Fibroblast of skin of right quadriceps (primary cell): Measurements from ENCODE around the gene ACOXL.
"Not testable (repeated sequence)": the region's sequence is repeated elsewhere in the genome, so short reads cannot be mapped to it uniquely, and the experiment has no call there.

Source experiments
- DNase-seq: peaks from one replicate; pipeline ENCODE4 v3.0.0-alpha.2; 2013

Gene ACOXL

DNA sequence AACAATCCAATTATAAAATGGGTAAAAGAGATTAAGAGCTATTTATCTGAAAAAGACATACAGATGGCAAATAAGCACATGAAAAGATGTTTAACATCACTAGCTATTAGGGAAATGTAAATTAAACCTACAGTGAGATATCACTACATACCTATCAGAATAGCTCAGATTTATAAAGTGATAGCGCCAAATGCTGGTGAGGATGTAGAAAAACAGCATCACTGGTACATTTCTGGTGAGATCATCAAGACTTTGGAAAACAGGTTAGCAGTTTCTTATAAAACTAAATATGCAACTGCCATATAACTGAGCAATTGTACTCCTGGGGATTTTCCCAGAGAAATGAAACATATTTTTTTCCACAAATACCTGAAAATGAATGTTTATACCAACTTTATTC, 100.4 kb downstream of the ACOXL start:
- DNase-seq: no peak

DNA sequence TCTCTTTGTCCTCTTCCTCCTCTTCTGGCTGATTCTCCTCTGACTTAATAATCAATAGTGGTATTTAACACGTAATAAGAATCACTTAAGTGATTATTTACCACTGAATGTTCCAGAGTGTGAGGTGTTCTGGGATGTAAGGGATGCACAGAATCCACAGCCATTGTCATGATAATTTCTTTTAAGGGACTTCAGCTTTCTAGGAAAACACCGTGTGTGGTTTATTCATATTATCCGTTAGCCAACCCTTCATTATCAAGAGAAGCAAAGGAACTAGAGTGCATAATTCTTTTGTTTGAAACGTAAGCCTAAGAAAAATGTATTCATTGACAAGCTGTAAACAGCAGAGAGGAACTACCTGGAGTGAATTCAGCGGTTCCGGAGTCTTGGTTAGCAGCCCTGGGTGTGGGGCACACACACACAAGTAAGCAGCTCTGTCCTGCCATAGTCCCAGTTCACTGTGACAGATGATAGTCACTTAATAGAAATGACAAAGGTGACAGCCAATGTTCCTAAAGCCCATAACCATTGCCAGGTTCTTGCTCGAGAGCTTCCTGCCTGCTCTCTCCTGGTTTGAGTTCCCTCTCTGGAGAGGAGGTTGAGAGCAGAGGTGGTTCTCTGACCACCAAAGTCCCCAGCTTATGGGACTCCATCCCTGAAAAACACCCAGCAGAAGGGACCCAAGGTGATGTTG, 101.9 kb downstream of the ACOXL start:
- DNase-seq: no peak

DNA sequence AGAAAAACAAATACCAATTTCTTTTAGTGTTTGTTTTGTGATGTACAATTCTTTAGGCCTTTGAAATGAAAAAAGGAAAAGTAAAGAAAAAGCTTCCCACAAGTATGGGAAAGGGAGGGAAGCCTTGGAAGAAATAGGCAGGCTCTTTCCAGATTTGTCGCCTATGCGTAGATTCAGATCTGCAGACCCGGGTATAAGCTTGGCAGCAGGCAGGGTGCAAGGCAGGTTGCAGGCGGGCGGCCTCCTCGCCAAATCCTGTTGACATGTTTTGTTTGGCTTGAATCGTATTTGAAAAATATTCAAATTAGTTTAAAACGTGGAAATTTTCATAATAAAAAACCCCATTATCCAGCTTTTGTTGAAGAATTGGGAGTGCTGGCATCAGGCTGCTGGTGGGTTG, 104.3 kb downstream of the ACOXL start:
- DNase-seq: no peak

DNA sequence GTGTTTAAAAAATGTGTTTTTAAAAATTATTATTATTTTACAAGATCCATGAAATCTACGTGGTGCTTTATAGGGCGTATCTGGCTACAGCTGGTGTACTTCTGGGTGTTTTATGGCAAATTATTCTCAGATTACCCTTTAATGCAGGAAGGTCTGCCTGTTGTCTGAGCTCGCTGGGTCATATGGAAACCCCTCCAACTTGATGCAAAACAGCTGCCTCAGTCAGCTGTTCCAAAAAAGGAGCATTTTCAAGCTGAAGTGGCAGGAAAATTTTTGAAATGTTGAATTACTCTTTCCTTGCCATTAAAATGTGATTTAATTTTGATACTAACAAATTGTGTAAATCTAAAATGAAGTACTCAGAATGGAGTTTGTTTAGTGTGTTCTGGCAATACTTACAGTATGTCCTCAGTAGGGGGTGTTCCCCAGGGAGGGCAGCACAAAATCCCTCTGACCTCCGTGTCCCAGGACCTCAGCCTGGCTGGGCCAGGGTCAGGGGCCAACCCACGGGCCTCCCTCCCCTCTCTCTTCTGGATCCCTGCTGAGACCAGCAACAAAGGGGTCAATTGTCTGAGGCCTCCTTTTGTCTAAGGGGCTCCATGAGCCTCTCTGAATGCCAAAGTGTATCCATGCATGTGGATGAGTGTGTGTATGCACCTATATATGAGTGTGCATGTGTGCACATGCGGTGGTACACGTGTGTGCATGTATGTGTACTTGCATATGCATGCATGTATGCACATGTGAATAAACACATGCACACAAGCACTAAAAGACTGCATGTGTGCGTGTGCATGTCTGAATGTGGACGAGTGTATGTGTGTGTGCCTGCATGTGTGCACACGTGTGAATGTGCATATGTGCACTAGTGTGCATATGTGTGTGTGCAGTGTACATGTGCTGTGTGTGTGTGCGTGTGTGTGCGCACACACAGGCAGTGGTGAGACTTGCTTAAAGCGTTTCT, 105.4 kb downstream of the ACOXL start:
- DNase-seq: no peak

DNA sequence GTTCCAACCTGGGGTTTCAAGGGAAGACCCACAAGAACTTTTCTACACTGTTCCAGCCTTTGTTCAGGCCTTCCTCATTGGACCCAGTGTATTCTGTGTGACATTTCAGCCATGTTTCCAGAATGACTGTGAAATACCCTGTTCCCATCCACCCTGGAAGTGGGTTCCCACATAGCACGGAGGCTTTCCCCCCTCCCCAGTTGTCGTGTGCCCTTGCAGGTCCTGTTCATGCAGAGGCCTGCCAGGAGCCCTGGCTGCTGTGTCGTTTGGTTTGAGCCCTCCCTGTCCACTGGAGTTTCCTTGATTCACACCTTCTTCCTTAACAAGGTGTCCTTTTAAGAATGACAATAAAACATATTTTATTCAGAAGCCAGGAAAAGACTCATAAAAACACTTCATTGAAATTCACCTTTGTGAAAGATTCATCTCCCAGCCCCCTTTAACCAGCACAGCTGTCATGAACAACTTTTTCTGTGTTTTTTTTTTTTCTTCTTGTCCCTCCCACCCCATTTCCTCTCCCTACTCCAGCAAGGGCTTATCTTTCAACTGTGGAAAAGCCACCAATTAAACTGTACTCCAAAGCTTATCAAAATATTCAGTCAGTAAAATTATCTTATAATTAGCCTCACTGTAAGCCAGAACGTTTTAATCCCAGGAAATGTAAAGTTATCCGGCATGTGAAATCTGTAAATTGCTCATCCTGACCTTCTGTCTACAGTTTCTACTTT, 106.4 kb downstream of the ACOXL start:
- no peak for DNase-seq

DNA sequence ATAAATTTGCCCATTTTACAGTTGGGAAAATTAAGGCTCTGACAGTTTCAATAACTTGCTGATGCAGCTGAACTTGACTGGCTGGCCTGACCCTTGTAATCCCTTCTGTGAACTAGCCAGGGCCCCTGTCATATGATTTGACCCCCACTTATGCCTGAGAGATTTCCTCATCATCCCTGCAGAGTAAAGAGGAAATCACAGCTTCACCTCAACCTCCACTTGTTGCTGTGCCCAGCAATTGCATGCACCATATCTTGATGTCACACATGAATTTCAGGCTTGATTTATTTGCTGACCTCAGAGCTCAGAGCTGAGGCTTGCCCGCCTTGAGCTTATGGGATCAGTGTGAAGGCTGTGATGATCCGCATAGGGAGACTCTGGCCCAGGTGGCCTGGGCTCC, 108.1 kb downstream of the ACOXL start:
- DNase-seq: no peak

DNA sequence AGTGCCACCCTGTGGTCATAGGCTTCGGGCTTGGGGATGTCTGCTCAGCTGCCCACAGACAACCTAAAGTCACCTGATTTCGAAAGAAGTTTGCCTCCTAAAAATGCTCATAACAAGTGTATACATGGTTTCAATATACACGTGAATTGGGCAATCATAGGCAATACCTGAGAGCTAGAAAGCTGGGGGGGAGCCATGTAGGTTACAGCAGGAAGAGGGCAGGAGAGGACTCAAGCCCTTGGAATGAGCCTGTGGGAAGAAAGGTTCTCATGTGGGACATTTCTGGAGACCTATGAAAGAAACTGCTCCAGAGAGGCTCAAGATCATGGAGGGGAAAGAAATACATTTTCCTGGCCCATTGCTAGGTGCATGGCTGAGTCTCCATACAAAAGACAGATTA, 109.7 kb downstream of the ACOXL start:
- DNase-seq: no peak

DNA sequence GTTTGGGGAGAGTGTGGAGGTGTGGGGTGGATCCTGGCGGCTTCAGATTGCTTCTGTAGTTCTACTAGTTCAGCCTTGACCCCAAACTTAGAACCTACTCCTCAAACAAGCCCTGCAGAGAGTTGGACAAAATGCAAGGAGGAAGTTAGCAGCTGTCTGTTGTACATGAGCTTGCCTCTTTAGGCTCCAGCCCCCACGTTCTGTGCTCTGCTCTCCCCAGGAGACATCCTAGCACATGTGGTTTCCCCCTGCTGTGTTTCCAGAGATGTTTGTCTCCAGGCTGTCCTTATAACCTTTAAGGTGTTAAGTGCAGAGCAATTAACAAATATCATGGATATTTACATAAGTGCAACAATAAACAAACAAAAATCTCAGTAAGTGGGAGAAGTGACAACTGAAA, 111.1 kb downstream of the ACOXL start:
- DNase-seq: no peak

DNA sequence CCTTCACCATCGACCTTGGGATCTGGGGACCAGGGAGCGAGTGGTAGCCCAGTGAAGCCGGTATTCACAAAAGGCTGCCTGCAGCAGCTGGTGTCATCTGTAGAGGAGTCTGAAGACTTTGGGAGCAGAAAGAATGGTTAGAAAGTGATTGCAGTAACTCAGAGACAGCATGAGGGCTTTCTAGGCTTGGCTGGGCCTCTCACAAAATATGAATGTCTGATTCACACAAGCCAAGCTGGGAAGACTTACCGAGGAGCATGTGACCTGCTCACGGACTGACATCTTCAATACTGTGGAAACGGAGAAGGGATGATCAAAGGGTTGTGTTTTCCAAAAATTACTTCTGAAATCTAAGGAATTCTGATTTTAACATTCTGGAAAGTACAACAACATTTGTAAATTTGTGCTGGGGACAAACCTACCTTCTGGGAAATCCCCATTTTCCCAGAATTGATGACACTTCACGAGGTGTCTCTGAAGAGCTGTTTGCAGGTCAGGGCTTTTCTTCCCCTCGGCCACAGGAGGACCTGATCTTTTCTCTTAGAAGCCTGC, 111.7 kb downstream of the ACOXL start:
- no peak for DNase-seq

DNA sequence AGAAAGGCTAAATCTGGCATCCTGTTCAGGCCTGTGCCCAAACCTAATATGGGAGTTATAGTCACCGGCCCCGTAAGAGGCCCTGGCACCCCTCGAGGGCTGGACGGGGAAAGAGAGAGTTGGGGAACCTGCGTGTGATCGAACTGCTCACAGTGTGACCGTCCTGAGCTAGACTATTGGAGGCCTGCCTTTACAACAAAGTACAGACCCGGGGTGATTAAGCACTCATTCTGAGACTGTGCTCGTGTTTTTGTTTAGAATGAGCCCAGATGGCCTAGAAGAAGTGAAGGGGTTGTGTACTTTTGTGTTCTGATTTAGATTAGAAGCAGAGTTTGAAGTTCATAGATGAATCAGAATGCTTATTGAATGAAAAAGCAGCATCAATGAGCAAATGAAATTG, 115.3 kb downstream of the ACOXL start:
- no peak for DNase-seq

DNA sequence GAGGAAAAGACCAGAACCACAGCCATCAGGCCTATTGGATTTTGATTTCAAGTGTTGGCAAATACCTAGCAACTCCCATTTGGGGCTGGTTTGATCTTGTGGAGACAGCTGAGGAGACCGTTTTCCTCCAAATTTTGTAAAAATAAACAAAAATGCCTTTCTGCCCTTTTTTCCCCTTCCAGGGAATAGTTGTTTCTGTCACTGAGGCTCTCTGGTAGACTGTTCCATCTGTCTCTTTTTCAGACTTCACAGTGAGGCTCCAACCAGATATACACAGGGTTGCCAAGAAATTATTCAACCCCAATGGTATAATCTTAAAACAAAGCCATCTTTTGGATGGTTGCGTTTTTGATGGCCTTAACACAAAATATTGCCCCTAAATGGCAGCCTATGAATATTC, 115.7 kb downstream of the ACOXL start:
- DNase-seq: no peak

DNA sequence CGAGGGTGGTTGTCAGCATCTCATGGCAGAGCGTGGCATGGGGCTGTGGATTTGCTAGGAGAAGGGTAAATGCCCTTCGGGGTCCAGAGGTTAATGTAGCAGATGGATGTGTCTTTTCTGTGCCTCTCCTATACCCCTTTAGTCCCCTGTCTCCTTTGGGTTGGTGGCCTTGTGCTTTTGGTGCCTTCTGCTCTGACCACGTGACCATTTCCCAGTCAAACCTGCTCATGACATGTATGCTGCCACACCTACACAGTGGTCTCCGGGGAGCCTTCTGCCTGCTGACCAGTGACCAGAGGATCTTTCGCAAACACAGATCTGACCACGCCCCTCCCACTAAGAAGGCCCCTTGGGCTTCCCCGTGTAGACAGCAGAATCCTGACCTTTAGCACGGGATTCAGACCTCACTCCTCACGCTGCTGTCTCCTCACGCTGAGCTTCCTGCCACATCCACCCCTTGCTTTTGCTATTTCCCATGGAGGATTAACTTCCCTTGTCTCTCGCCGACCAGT, 116.2 kb downstream of the ACOXL start:
- no peak for DNase-seq

DNA sequence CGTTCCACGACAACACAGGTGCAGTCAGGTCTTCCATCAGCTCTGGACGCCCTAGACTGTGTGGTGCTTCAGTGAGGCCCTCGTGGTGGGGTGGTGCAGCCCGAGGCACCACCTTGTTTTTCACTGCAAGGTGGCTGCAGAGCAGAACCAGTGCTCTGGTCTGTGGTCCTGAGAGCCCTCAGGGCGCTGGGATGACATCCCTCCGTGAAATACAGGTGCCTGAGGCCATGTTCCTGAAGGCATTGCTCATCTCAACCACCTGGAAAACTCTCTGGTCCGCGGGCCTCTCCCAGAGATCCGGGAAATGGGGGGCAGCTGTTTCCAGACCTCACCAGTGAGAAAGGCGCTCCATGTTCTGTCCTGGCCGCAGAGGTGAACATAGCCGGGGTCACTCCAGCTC, 119.2 kb downstream of the ACOXL start:
- no peak for DNase-seq

DNA sequence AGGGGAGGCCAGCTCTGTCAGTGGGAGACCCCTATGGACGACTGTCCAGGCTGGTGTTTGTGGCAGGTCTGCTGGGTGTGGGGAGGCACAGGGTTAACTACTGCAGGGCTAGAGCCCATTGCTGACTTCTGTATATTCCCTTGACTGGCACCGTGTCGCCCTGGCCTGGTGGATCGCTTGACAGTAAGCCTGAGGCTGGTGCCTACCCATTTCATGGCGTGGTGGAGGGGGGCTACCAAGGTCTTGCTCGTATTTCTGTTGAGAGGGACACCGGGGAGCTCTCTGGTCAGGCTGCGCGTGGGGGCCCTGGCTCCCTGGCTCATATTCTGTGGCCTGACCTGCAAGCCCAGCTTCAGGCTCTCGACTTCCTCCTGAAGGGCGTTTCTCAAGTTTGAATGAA, 119.7 kb downstream of the ACOXL start:
- no peak for DNase-seq

DNA sequence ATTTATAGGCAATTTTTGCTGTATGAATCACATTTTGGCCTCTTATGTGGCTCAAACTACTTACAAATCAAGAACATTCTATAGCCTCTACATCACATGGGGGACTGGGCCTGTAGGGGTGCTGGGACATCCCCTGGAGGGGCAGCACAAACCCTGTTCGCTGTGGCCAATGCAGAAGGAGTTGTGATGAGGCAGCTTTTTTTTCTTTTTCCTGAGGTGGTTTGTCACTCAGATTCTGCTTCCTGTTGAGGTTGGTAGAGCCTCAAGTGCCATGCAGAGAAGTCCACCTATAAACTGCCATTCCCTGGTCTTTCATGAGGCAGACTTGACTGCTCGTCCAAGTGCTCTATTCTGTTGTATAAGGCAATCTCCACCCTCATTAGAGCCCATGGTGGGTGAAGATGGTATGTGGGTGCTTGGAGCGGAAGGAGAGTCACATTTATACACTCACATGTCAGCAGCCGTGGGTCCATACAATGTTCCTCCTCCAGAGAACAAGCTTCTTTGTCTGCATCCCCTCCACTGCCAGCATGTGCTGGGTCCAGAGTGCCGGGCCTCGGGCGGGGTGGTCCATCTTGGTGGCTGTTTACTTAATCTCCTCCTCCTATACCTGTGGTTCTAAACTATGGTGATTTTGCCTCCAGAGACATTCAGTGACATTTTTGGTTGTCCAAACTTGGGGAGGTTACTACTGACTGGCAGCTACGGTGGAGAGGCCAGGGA, 120.3 kb downstream of the ACOXL start:
- no peak for DNase-seq

DNA sequence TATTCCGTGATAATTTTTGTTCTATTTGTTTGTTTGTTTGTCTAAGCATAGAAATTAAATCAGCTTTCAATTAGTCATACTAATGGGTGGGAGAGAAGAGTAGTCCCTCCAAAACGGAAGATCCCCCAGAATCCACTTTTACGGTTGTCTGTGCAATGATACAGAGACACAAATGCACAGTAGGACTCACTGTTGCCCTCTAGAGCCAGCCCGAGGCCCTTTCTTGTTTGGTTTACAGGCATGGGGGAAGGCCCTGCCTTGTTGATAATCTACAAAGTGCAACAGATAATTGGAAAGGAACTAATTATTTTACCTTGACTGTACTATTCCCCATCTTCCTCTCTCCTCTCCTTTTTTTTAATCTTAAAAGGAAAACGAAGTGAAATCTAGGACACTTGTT, 121.1 kb downstream of the ACOXL start:
- DNase-seq: no peak

DNA sequence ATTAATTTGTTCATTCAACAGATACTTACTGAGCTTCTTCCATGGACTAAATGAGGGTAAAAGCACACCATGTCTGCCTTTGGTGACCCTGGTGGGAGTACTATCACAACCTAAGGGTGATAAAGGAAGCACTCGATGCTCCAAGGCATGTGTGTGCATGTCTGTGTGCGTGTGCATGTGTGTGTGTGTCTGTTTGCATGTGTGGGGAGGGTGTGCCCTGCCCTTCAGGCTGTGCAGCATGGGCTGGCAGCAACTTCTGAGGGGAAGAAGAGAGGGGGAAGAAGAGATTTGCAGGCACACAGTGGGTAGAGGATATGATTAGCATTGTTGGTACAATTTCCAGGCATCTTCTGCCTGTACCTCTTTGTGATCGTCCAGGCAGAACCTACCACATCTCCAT, 121.6 kb downstream of the ACOXL start:
- DNase-seq: no peak

DNA sequence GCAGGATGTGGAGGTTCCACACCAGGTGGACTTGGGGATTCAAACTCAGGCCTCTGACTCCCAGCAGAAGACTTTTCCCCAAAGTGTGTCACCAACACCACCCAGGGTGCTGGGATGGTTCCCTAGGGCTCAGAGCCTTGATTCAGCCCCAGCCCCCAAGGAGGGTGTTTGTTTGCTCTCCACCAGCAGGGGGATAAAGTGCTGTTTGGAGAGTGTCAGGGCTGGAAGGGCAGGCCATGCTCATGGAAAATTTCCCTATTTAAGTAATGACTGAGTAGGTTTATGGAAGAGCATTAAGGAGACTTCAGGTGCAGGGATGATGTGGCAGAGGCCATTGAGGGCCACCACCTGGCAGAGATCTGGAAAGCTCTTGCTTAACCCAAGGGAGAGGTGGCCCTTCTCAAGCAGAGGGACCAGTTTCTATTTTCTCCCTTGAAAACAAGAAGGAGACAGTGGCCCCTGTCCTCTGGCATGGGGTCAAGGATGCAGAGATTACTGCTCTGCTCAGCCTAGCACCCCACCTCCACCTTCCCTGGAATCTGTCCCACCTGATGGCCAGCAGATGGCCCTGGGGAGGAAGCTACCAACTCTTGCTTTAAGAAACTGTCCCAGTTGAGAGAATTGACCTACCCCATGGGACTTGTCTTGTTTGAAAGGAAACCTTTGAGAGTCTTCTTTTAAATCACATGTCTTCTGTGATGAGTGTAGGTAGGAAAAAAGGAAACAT, 122.1 kb downstream of the ACOXL start:
- DNase-seq: no peak

DNA sequence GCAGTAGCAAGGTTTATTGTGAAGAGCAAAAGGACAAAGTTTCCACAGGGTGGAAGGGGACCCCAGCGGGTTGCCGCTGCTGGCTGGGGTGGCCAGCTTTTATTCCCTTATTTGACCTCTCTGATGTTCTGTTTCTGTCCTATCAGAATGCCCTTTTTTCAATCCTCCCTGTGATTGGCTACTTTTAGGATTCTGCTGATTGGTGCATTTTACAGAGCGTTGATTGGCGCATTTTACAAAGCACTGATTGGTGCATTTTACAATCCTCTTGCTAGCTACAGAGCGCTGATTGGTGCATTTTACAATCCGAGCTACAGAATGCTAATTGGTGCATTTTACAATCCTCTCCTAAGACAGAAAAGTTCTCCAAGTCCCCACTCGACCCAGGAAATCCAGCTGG, 123.5 kb downstream of the ACOXL start:
- not testable (repeated sequence) for DNase-seq

DNA sequence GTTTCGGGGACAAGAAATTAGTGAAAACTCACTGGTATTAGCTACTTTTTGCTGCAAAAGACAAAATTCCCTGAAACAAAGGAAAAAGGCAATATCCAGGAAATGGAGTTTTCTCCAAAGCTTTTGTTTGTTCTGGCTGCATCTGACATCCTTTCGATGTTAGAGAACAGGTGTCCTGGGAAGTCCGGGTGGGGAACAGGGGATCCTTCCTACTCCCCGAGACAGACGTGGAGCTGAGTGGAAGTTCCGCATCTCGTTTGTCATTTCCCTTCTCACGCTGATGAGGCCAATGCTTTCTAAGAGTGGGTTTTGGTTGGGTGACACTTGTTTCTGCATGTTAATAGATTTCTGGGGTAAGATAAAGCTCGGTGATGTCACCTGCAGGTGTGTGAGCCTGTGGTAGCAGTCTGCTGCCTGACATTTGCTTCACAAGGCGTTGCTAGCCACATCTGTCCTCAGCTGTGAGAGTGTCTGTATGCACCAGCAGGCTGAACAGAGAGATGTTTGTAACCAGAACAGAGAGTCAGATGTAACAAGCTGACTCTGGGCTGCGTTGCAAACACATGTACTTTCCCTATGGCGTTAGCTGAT, 125.9 kb downstream of the ACOXL start:
- DNase-seq: no peak

DNA sequence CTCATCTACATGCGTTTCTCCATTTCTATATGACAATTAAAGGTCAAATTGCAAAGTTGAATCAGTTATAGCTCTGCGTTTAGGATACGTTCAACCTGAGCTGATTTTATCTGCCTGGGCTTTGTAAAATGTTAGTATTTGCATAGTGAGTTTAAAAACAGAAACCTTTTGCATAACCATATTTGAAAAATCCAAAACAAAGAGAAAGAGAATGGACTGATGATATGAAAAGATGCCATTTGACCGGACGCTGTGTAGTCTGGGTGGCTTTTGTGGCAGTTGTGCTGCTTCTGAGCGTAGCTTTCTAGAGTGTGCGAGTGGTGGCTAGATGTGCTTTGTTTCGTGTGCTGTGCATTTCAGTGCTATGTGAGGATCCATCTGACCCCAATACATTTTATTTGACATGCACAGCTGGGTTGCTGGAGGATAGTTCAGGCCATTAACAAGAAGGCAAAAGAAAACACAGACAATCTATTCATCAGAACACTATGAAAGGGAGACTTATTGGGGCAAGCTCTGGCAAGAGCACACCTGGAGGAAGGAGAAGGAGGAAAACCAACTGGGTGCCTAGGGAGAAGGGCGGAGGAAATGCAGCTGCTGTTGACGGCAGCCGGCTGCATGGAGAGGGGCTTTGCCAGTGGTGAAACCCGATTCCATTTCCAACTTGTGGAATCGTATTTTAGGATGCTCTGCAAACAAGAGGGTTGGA, 126.8 kb downstream of the ACOXL start:
- no peak for DNase-seq
